A549 (cell line): ENCODE data around the gene BRCA2.

Experiments used
- EHF ChIP-seq: fragments of 250-450 bp; sonication (Bioruptor Pico); IDR thresholded peaks from 2 replicates; pipeline ENCODE4 v1.5.0; 2020; ENCODE audit warnings: mild to moderate bottlenecking
- TF ChIP-seq, protein P1 (sequence below): IDR thresholded peaks from 2 replicates; pipeline ENCODE4 v1.6.1; 2012

DNA sequence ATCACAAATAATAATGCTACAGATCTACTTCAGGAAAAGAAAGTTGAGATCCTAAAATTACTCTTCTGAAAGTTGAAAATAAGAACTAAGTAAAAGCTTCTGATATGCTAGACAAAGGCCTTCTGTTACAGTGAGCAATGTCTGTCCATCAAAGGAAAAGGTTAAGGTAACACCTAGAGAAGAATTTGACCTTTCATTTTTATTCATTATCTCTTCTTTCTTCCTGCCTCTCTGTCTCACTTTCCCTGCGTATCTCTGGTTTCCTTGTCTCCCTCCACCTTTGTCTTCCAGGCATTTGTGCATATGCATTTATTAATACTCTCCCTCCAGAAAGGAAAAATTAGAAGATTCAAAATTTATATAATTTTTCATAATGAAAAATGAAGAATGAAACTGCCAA is 49.2 kb upstream of the BRCA2 start:
- TF ChIP-seq, protein P1, sequence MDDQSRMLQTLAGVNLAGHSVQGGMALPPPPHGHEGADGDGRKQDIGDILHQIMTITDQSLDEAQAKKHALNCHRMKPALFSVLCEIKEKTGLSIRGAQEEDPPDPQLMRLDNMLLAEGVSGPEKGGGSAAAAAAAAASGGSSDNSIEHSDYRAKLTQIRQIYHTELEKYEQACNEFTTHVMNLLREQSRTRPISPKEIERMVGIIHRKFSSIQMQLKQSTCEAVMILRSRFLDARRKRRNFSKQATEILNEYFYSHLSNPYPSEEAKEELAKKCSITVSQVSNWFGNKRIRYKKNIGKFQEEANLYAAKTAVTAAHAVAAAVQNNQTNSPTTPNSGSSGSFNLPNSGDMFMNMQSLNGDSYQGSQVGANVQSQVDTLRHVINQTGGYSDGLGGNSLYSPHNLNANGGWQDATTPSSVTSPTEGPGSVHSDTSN = no peak
- no peak for TF ChIP-seq EHF (CRISPR knock-in tag)
